H1 (cell line): ENCODE measurements around the gene TBC1D3I. TPM values are rescaled to one million over a fixed set of nuclear protein-coding genes. Genes with fewer than 3 reads are reported as not detected.
"Not testable (repeated sequence)": the region's sequence is repeated elsewhere in the genome, so short reads cannot be mapped to it uniquely, and the experiment has no call there.

Experiments used
- CTCF ChIA-PET: fragments of 300-600 bp; sonication (Branson Sonifier 250); formaldehyde crosslinking; loops from one replicate; lab custom pipeline; 2021; ENCODE audit not compliant: partially characterized antibody; lab: Charles Lee
- POLR2A ChIA-PET: fragments of 300-600 bp; sonication (Branson Sonifier 250); formaldehyde crosslinking; loops from one replicate; lab custom pipeline; 2021; ENCODE audit warnings: inconsistent platforms; ENCODE audit not compliant: partially characterized antibody; lab: Charles Lee
- DNase-seq, 2 experiments: peaks; one replicate each; pipeline versions ENCODE4 v3.0.0 to v3.0.0-alpha.2; 2010 to 2022; ENCODE audit warnings: low spot score in 2 of 2, low read depth in 1 of 2, mixed read lengths in 1 of 2
- FAIRE-seq: peaks from 2 replicates; lab custom pipeline; 2011; peaks lifted over from hg19 to GRCh38; lab: Jason Lieb, UNC
- H2AFZ ChIP-seq: 2 replicates; pipeline ENCODE4 v1.8.1; 2012; ENCODE audit warnings: low read length, inconsistent platforms
- H2AK5ac ChIP-seq: 2 replicates; pipeline ENCODE4 v1.6.1; 2013; ENCODE audit warnings: low read depth, low read length
- H2BK120ac ChIP-seq: replicated peaks from 2 replicates; pipeline ENCODE3; 2013; ENCODE audit warnings: low read depth, low read length, inconsistent platforms
- H2BK12ac ChIP-seq: 2 replicates; pipeline ENCODE4 v1.6.1; 2013; ENCODE audit warnings: low read depth, low read length
- H2BK15ac ChIP-seq: 2 replicates; pipeline ENCODE4 v1.6.1; 2013; ENCODE audit warnings: low read length
- H2BK20ac ChIP-seq: 2 replicates; pipeline ENCODE4 v1.6.1; 2013; ENCODE audit warnings: low read length
- H2BK5ac ChIP-seq: 2 replicates; pipeline ENCODE4 v1.6.1; 2013; ENCODE audit warnings: low read depth, low read length
- H3K14ac ChIP-seq: 2 replicates; pipeline ENCODE4 v1.6.1; 2013; ENCODE audit warnings: inconsistent platforms; ENCODE audit not compliant: insufficient read length
- H3K18ac ChIP-seq: 2 replicates; pipeline ENCODE4 v1.6.1; 2013; ENCODE audit warnings: low read length; ENCODE audit errors: extremely low read depth
- H3K23ac ChIP-seq: 2 replicates; pipeline ENCODE4 v1.6.1; 2013; ENCODE audit warnings: inconsistent platforms; ENCODE audit not compliant: insufficient read length
- H3K23me2 ChIP-seq: 2 replicates; pipeline ENCODE4 v1.6.1; 2013; ENCODE audit warnings: low read depth, low read length
- H3K27ac ChIP-seq: 2 replicates; pipeline ENCODE4 v1.6.1; 2011; ENCODE audit warnings: low read depth, low read length, inconsistent platforms
- H3K27me3 ChIP-seq, 4 experiments: replicated peaks in 1 of 4; 1 replicate in 1 of 4; 2 replicates in 3 of 4; pipeline versions ENCODE4 v1.6.1 to v1.8.1; 2011 to 2013; ENCODE audit warnings: low read length in 3 of 4, mild to moderate bottlenecking in 3 of 4, inconsistent platforms in 2 of 4, mixed read lengths in 2 of 4, moderate library complexity in 1 of 4; ENCODE audit not compliant: control insufficient read depth in 3 of 4, insufficient read depth in 3 of 4; ENCODE audit errors: extremely low read depth in 1 of 4
- H3K36me3 ChIP-seq, 4 experiments: 2 replicates each; pipeline versions ENCODE4 v1.6.1 to v1.8.1; 2011 to 2013; ENCODE audit warnings: mild to moderate bottlenecking in 4 of 4, low read length in 3 of 4, moderate library complexity in 2 of 4, control low read depth in 1 of 4, inconsistent platforms in 1 of 4; ENCODE audit not compliant: insufficient read depth in 4 of 4, control insufficient read depth in 2 of 4
- H3K4ac ChIP-seq: replicated peaks from 2 replicates; pipeline ENCODE3; 2013; ENCODE audit warnings: low read length, low read depth, mixed read lengths, inconsistent platforms; ENCODE audit not compliant: insufficient read length
- H3K4me1 ChIP-seq, 4 experiments: replicated peaks in 1 of 4; 1 replicate in 1 of 4; 2 replicates in 3 of 4; pipeline versions ENCODE4 v1.6.1 to v1.8.1; 2011 to 2013; ENCODE audit warnings: low read length in 3 of 4, inconsistent platforms in 2 of 4, mixed read lengths in 1 of 4; ENCODE audit not compliant: insufficient read depth in 4 of 4, control insufficient read depth in 3 of 4
- H3K4me2 ChIP-seq, 2 experiments: 2 replicates each; pipeline versions ENCODE4 v1.6.1 to v1.8.1; 2011 to 2013; ENCODE audit warnings: low read depth in 2 of 2, low read length in 2 of 2, control low read depth in 1 of 2, inconsistent platforms in 1 of 2, mild to moderate bottlenecking in 1 of 2; ENCODE audit not compliant: insufficient read depth in 1 of 2
- H3K4me3 ChIP-seq, 4 experiments: fragments of 200-600, 300-600 bp in 1 of 4; sonication (generic), shearing (Covaris generic), sonication (Bioruptor Twin) in 1 of 4; 2 replicates each; pipeline versions ENCODE4 v1.5.1 to v1.8.1; 2011 to 2016; ENCODE audit warnings: low read length in 4 of 4, low read depth in 3 of 4, control low read depth in 2 of 4, inconsistent platforms in 2 of 4, mild to moderate bottlenecking in 2 of 4, mixed read lengths in 1 of 4, moderate library complexity in 1 of 4; ENCODE audit not compliant: insufficient read depth in 2 of 4; ENCODE audit errors: extremely low read depth in 1 of 4
- H3K56ac ChIP-seq: replicated peaks from 2 replicates; pipeline ENCODE3; 2013; ENCODE audit warnings: low read depth, mild to moderate bottlenecking, mixed read lengths, low read length, inconsistent platforms; ENCODE audit not compliant: insufficient read length
- H3K79me1 ChIP-seq: 2 replicates; pipeline ENCODE4 v1.6.1; 2013; ENCODE audit warnings: low read depth, low read length, control low read depth
- H3K79me2 ChIP-seq, 2 experiments: 2 replicates each; pipeline versions ENCODE4 v1.6.1 to v1.8.1; 2012 to 2013; ENCODE audit warnings: low read length in 2 of 2, mild to moderate bottlenecking in 2 of 2, inconsistent platforms in 1 of 2; ENCODE audit not compliant: insufficient read depth in 2 of 2, control insufficient read depth in 1 of 2
- H3K9ac ChIP-seq, 4 experiments: replicated peaks in 1 of 4; 1 replicate in 1 of 4; 2 replicates in 3 of 4; pipeline versions ENCODE4 v1.6.1 to v1.8.1; 2011 to 2013; ENCODE audit warnings: low read depth in 3 of 4, low read length in 3 of 4, control low read depth in 2 of 4, mild to moderate bottlenecking in 2 of 4, moderate library complexity in 2 of 4, inconsistent platforms in 1 of 4; ENCODE audit errors: extremely low read depth in 1 of 4
- H3K9me3 ChIP-seq, 2 experiments: 2 replicates each; pipeline versions ENCODE4 v1.6.1 to v1.8.1; 2012 to 2013; ENCODE audit warnings: mild to moderate bottlenecking in 2 of 2, moderate library complexity in 2 of 2, control low read depth in 1 of 2, inconsistent platforms in 1 of 2, low read depth in 1 of 2, low read length in 1 of 2, mixed read lengths in 1 of 2; ENCODE audit not compliant: insufficient read depth in 2 of 2
- H4K20me1 ChIP-seq, 2 experiments: replicated peaks in 1 of 2; 2 replicates each; pipeline versions ENCODE3 to v1.8.1; 2011 to 2013; ENCODE audit warnings: inconsistent platforms in 2 of 2, low read length in 2 of 2, mild to moderate bottlenecking in 1 of 2; ENCODE audit not compliant: insufficient read depth in 2 of 2, control insufficient read depth in 1 of 2
- H4K5ac ChIP-seq: 2 replicates; pipeline ENCODE4 v1.6.1; 2013; ENCODE audit warnings: low read length, low read depth, mixed read lengths, inconsistent platforms; ENCODE audit not compliant: insufficient read length
- H4K8ac ChIP-seq: 2 replicates; pipeline ENCODE4 v1.8.0; 2013; ENCODE audit warnings: mild to moderate bottlenecking, moderate library complexity, low read length, inconsistent platforms; ENCODE audit not compliant: insufficient read depth; ENCODE audit errors: extremely low read depth
- H4K91ac ChIP-seq: replicated peaks from 2 replicates; pipeline ENCODE3; 2013; ENCODE audit warnings: low read length, mixed read lengths, inconsistent platforms; ENCODE audit not compliant: insufficient read length
- WGBS, 2 experiments: shearing (Covaris generic) in 1 of 2; methylation state at CpG; one replicate each; pipeline versions ENCODE4 v1.1.6 to v1.1.7; 2013 to 2015; ENCODE audit warnings: low lambda C conversion rate in 2 of 2, mixed read lengths in 2 of 2, inconsistent platforms in 1 of 2, low coverage in 1 of 2, missing lambda C conversion rate in 1 of 2; ENCODE audit not compliant: insufficient replicate concordance in 2 of 2, insufficient coverage in 1 of 2, insufficient read length in 1 of 2; ENCODE audit errors: extremely low coverage in 1 of 2, missing lambda C conversion rate in 1 of 2; 5-methylcytosine and 5-hydroxymethylcytosine counted together
- long read RNA-seq, 2 experiments: library from RNA in 1 of 2; library from capped mRNA in 1 of 2; stranded (forward); transcript quantifications; one replicate each; pipeline ENCODE4 v2.0.0, GENCODE V29; 2021; ENCODE audit warnings: inconsistent platforms in 1 of 2
- polyA minus RNA-seq, 3 experiments: library from RNA; depleted of rRNA, polyadenylated mRNA; stranded (reverse); fragments of >200 nt; gene quantifications; 1 replicate in 2 of 3; 2 replicates in 1 of 3; pipeline ENCODE4 v1.2.3, GENCODE V29; 2011
- polyA plus RNA-seq, 7 experiments: library from polyadenylated mRNA; depleted of rRNA in 3 of 7; stranded (reverse) in 5 of 7; unstranded in 2 of 7; fragments of >200 nt in 5 of 7; fragments of 200-250 nt in 2 of 7; gene quantifications; 1 replicate in 5 of 7; 2 replicates in 1 of 7; 4 replicates in 1 of 7; pipeline versions ENCODE4 v1.2.1 to v1.2.3, GENCODE V29; 2011 to 2013; ENCODE audit warnings: missing spikeins in 2 of 7, mixed read lengths in 2 of 7
- total RNA-seq: library from RNA; stranded (reverse); fragmentation: NEBNext Ultra II Directional; extraction: Animal tissue kit (Norgen Biotek cat#: 25700); gene quantifications from 2 replicates; pipeline ENCODE4 v1.2.1, GENCODE V29; 2021

TBC1D3I gene
- total RNA-seq (0.46 TPM in 1 of 2 replicates, not detected in the other), polyA plus RNA-seq (2011; rRNA removed) (2.3 and 2.9 TPM in 2 replicates), polyA minus RNA-seq (2011; rRNA and poly(A)+ RNA removed) (0.44 and 0.76 TPM in 2 replicates)
- 1.8 TPM for polyA plus RNA-seq (2011; cell fraction: cytosol; rRNA removed)
- 7.0 TPM for polyA plus RNA-seq (2011; cell fraction: nucleus; rRNA removed)
- 0.21 to 0.60 TPM in 2 of 4 replicates, not detected in the others for polyA plus RNA-seq (2012, experiment 1 of 2)
- polyA plus RNA-seq (2012, experiment 2 of 2) = 0.18 TPM
- polyA plus RNA-seq (2013, experiment 1 of 2) = 0.10 TPM
- 0.09 TPM for polyA plus RNA-seq (2013, experiment 2 of 2)
- 1.0 TPM for polyA minus RNA-seq (2011; cell fraction: cytosol; rRNA and poly(A)+ RNA removed)
- not detected for polyA minus RNA-seq (2011; cell fraction: nucleus; rRNA and poly(A)+ RNA removed)
- long read RNA-seq, experiment 1 = 0 reads
- long read RNA-seq, experiment 2 = 0 reads

DNA sequence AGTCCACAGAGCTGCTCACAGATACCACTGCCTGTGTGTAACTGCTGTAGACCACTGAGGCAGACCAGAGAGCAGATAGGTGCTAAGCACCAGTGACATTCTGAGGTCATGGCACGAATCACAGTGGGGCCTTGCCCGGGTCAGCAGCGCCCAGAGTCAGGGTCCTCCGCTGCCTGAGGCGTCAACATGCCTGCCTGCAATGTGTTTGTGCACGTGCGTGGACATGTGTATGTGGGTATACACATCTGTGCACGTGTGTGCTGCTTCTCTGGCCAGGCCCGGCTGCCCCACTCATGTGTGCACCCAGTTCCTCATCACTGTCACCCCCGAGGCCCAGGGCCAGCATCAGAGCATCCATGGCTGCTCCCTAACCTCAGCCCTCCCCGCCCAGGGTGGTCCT, at the start of gene TBC1D3I:
TSS of gene TBC1D3I (minus strand) at position 101 of the 400 bp plus-strand sequence. CDS start 1,585 bp downstream, outside the sequence.
- H2AK5ac ChIP-seq, CTCF ChIA-PET, H2BK5ac ChIP-seq, H3K9me3 ChIP-seq, H4K20me1 ChIP-seq, H3K23me2 ChIP-seq, POLR2A ChIA-PET, H3K18ac ChIP-seq, DNase-seq, H3K56ac ChIP-seq, H3K9ac ChIP-seq, H3K36me3 ChIP-seq, FAIRE-seq, H4K8ac ChIP-seq, H2BK20ac ChIP-seq, H4K5ac ChIP-seq, H3K4me2 ChIP-seq, H2AFZ ChIP-seq, H4K91ac ChIP-seq, H3K27me3 ChIP-seq, H3K4me3 ChIP-seq, H3K79me2 ChIP-seq, H3K27ac ChIP-seq, H3K79me1 ChIP-seq, H3K4ac ChIP-seq, H2BK12ac ChIP-seq, H3K23ac ChIP-seq, H3K14ac ChIP-seq, H2BK120ac ChIP-seq, H3K4me1 ChIP-seq, H2BK15ac ChIP-seq: not testable (repeated sequence)
- WGBS, 2 experiments = 100% methylated on average over 3 of the region's 11 CpGs; no CpG with 5 or more reads in 1 of the 2 experiments
